HUES64 (cell line): ENCODE results near the gene GTPBP3.
"Not testable (repeated sequence)": the region's sequence is repeated elsewhere in the genome, so short reads cannot be mapped to it uniquely, and the experiment has no call there.

ENCODE experiments used
- H3K27ac ChIP-seq: 2 replicates; pipeline ENCODE4 v1.7.0; 2013; ENCODE audit warnings: low read depth, low read length, inconsistent platforms
- H3K27me3 ChIP-seq: 2 replicates; pipeline ENCODE4 v1.6.1; 2013; ENCODE audit warnings: mild to moderate bottlenecking, low read length; ENCODE audit not compliant: insufficient read depth
- H3K36me3 ChIP-seq: 2 replicates; pipeline ENCODE4 v1.6.1; 2013; ENCODE audit warnings: mild to moderate bottlenecking, low read length; ENCODE audit not compliant: insufficient read depth
- H3K4me1 ChIP-seq: 2 replicates; pipeline ENCODE4 v1.6.1; 2013; ENCODE audit warnings: mild to moderate bottlenecking, low read length, moderate library complexity; ENCODE audit not compliant: insufficient read depth
- H3K4me3 ChIP-seq: 2 replicates; pipeline ENCODE4 v1.5.1; 2013; ENCODE audit warnings: mild to moderate bottlenecking, low read length, moderate library complexity
- H3K9ac ChIP-seq: 2 replicates; pipeline ENCODE4 v1.6.1; 2013; ENCODE audit warnings: mild to moderate bottlenecking, low read depth, low read length
- H3K9me3 ChIP-seq: 2 replicates; pipeline ENCODE4 v1.6.1; 2013; ENCODE audit warnings: low read depth, low read length; ENCODE audit not compliant: insufficient read depth
- WGBS: fragments of 150-250, 120-280 bp; methylation state at CpG from one replicate; pipeline ENCODE4 v1.1.7; 2013; ENCODE audit warnings: missing lambda C conversion rate; 5-methylcytosine and 5-hydroxymethylcytosine counted together

The GTPBP3 gene

GRCh38 chr19:17348700-17349099, 11.3 kb downstream of the GTPBP3 start:
- no peak overlapping the region for H3K4me3 ChIP-seq
- no peaks in the 10 kb centered on the region for H3K27me3 ChIP-seq
- H3K9me3 ChIP-seq = no peaks in the 10 kb centered on the region
- no peaks in the 10 kb centered on the region for H3K4me1 ChIP-seq
- H3K36me3 ChIP-seq = no peaks in the 10 kb centered on the region
- WGBS = 13% methylated on average over 12 of the region's 12 CpGs
- H3K9ac ChIP-seq = peak overlapping the region; percentile 2; the same call in 1 of the 2 replicates
- H3K27ac ChIP-seq = peak overlapping the region; percentile 37

DNA sequence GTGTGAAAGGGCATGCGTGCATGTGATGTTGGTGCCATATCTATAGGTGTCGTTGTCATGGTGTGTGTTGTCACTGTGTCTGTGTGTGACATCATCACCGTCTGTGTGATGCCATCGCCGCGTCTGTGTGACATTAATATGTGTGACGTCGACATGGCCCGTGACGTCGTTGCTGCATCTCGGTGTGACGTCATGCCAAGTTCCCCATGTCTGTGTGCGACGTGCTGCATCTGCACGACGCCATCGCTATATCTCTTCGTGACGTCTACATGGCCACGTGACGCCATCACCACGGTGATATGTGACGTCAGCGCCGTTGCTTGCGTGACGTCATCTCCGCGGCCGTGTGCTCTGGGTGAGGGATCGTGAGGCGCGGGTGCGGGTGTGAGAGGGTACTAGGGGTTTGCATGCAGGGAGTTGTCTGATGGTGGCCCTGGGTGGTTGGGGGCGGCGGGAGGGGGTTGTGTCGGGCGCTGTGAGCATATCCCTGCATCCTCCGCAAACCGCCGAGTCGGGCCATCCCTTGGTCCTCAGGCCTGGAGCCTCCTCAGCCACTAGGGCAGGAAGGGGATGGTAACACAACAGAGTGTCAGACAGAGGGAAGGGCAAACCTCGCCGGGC, 14.6 kb downstream of the GTPBP3 start:
- Histone ChIP-seq H3K27ac (no peak overlapping the region), H3K9me3 (no peaks in the 10 kb centered on the region), H3K4me3 (no peak overlapping the region), H3K27me3 (no peaks in the 10 kb centered on the region), H3K9ac (no peak overlapping the region), H3K36me3 (no peaks in the 10 kb centered on the region), H3K4me1 (no peaks in the 10 kb centered on the region)
- whole genome bisulfite sequencing = 95% methylated on average over 45 of the region's 45 CpGs

GRCh38 chr19:17352608-17353280, 15.4 kb downstream of the GTPBP3 start:
- Histone ChIP-seq H3K27ac (no peak overlapping the region), H3K36me3 (no peaks in the 10 kb centered on the region), H3K9me3 (no peaks in the 10 kb centered on the region), H3K4me1 (no peaks in the 10 kb centered on the region), H3K4me3 (no peak overlapping the region), H3K9ac (no peak overlapping the region), H3K27me3 (no peaks in the 10 kb centered on the region)
- WGBS = 74% methylated on average over 14 of the region's 14 CpGs

- Histone ChIP-seq H3K9ac (no peak overlapping the region), H3K4me1 (no peaks in the 10 kb centered on the region), H3K36me3 (no peaks in the 10 kb centered on the region), H3K4me3 (no peak overlapping the region), H3K27ac (no peak overlapping the region), H3K9me3 (no peaks in the 10 kb centered on the region), H3K27me3 (no peaks in the 10 kb centered on the region)
- WGBS = 89% methylated on average over 8 of the region's 8 CpGs
Observed at GRCh38 chr19:17353386-17353785, 16.0 kb downstream of the GTPBP3 start.

DNA sequence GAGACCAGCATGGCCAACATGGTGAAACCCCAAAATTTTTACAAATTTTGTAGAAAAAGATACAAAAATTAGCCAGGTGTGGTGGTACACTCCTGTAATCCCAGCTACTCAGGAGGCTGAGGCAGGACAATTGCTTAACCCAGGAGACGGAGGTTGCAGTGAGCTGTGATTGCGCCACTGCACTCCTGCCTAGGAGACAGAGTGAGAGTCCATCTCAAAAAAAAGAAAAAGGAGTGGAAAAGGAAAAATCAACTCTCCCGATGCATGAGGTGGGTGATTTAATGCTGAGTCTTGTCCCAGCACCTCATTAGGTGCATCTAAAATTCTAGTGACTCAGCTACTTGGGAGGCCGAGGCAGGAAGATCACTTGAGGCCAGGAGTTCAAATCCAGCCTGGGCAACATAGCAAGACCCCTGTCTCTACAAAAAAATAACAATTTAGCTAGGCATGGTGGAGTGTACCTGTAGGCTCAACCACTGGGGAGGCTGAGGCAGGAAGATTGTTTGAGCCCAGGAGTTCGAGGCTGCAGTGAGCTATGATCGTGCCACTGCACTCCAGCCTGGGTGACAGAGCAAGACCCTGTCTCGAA, 19.8 kb downstream of the GTPBP3 start:
- 92% methylated on average over 7 of the region's 7 CpGs for WGBS
- Histone ChIP-seq H3K9ac (no peak overlapping the region), H3K4me1 (no peaks in the 10 kb centered on the region), H3K4me3 (no peak overlapping the region), H3K36me3 (no peaks in the 10 kb centered on the region), H3K9me3 (no peaks in the 10 kb centered on the region), H3K27me3 (no peaks in the 10 kb centered on the region), H3K27ac (no peak overlapping the region)

DNA sequence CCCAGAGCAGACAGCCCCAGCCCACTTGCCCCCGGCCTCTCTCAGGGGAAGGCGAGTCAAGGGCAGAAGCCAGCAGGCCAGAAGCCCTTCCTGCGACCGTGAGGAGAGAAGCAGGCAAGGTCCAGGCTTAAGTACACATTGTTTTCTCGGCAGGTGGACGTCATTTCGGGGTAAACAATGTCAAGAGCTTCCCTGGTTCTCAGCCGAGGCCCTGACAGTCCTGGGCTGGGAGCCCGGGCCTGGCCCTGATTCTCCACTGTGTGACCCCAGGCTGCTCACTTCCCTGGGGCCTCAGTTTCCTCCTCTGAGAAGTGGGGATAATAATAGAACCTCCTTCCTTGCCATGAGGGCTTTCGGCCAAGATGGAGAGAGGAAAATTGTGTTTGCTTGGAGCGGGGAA, 20.4 kb downstream of the GTPBP3 start:
- Histone ChIP-seq H3K36me3 (no peaks in the 10 kb centered on the region), H3K27ac (no peak overlapping the region), H3K27me3 (no peaks in the 10 kb centered on the region), H3K4me3 (no peak overlapping the region), H3K9ac (no peak overlapping the region), H3K9me3 (no peaks in the 10 kb centered on the region), H3K4me1 (no peaks in the 10 kb centered on the region)
- 91% methylated on average over 9 of the region's 11 CpGs for WGBS

DNA sequence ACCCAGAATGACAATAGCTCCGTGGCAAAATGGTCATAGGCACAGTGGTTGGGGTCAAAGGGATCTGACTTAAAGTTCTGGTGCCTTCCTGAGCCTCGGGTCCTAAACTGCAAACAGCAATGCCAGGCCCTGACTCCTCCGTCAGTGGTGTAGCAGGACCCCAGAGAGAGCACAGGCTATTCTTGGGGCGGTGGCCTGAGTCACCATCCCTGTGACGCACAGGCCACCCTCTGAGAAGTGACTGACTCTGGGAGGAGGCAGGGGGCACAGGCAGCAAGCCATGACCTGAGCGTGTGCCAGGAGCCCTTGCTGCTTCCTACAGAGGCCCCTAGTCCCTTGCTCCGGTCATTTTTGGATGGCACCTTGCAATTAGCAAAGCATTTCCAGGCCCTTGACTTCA, 21.0 kb downstream of the GTPBP3 start:
- Histone ChIP-seq H3K9me3 (no peaks in the 10 kb centered on the region), H3K27ac (no peak overlapping the region), H3K36me3 (no peaks in the 10 kb centered on the region), H3K4me3 (no peak overlapping the region), H3K27me3 (no peaks in the 10 kb centered on the region), H3K9ac (no peak overlapping the region), H3K4me1 (no peaks in the 10 kb centered on the region)
- 85% methylated on average over 7 of the region's 7 CpGs for WGBS

GRCh38 chr19:17359905-17360800, 22.8 kb downstream of the GTPBP3 start:
- no peaks in the 10 kb centered on the region for H3K9me3 ChIP-seq
- H3K27ac ChIP-seq = no peak overlapping the region
- no peak overlapping the region for H3K9ac ChIP-seq
- H3K36me3 ChIP-seq = no peaks in the 10 kb centered on the region
- H3K27me3 ChIP-seq = no peaks in the 10 kb centered on the region
- 78% methylated on average over 6 of the region's 6 CpGs for whole genome bisulfite sequencing
- H3K4me1 ChIP-seq = no peaks in the 10 kb centered on the region
- H3K4me3 ChIP-seq = no peak overlapping the region

DNA sequence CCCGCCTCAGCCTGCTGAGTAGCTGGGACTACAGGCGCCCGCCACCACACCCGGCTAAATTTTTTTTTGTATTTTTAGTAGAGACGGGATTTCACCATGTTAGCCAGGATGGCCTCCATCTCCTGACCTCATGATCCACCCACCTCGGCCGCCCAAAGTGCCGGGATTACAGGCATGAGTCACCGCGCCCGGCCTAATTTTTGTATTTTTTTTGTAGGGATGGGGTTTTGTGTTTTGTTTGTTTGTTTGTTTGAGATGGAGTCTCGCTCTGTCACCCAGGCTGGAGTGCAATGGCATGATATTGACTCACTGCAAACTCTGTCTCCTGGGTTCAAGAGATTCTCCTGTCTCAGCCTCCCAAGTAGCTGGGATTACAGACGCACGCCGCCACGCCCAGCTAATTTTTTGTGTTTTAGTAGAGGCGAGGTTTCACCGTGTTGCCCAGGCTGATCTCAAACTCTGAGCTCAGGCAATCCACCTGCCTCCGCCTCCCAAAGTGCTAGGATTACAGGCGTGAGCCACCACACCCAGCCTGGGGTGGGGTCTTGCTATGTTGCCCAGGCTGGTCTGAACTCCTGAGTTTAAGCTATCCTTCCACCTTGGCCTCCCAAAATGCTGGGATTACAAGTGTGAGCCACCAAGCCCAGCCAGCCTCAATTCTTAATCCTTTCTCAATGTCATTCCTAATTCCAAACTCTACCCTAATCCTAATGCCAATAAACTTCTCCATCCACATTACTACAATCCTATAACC, 26.7 kb downstream of the GTPBP3 start:
- not testable (repeated sequence) for H3K4me1 ChIP-seq, H3K36me3 ChIP-seq, H3K27me3 ChIP-seq, H3K27ac ChIP-seq, H3K4me3 ChIP-seq, H3K9ac ChIP-seq, H3K9me3 ChIP-seq
- WGBS = 90% methylated on average over 20 of the region's 20 CpGs

- Histone ChIP-seq H3K27ac (no peak overlapping the region), H3K9me3 (no peaks in the 10 kb centered on the region), H3K9ac (no peak overlapping the region), H3K4me3 (no peak overlapping the region), H3K27me3 (no peaks in the 10 kb centered on the region), H3K36me3 (no peaks in the 10 kb centered on the region), H3K4me1 (no peaks in the 10 kb centered on the region)
- WGBS = 95% methylated on average over 22 of the region's 22 CpGs
Observed at GRCh38 chr19:17365361-17365760, 28.0 kb downstream of the GTPBP3 start.
